ENCODE measurements around the gene MRAS. TPM values are rescaled to one million over a fixed set of nuclear protein-coding genes. Genes with fewer than 3 reads are reported as not detected.
A peak's percentile ranks its signal among the peaks of the same experiment; 100 is the strongest.

MRAS gene
- total RNA-seq, 1 donor from 2014 or later, result 5.9 TPM

- H3K9me3 Mint-ChIP-seq (ENCODE audit: unreplicated experiment), result no peaks in the 10 kb centered on the region
- no peak for DNase-seq (ENCODE audit: low spot score)
- H3K4me1 Mint-ChIP-seq (ENCODE audit: unreplicated experiment), result peaks cover 3% of the 10 kb centered on the region
- no peaks in the 10 kb centered on the region for H3K27me3 Mint-ChIP-seq (ENCODE audit: unreplicated experiment)
- H3K27ac Mint-ChIP-seq (ENCODE audit: unreplicated experiment), result no peak overlapping the region
- peak; percentile 27 for TF ChIP-seq CTCF (IDR thresholded peaks at IDR 0.05; ENCODE audit: unreplicated experiment)
- no peak overlapping the region for H3K4me3 Mint-ChIP-seq (ENCODE audit: unreplicated experiment)
- no peaks in the 10 kb centered on the region for H3K36me3 Mint-ChIP-seq (ENCODE audit: low read depth, unreplicated experiment)
These were observed 17.1 kb upstream of the MRAS start for GRCh38 chr3:138331143-138331894.

GRCh38 chr3:138332472-138333073, 15.8 kb upstream of the MRAS start:
- Mint-ChIP-seq H3K4me3 (ENCODE audit: unreplicated experiment) (no peak overlapping the region), H3K36me3 (ENCODE audit: low read depth, unreplicated experiment) (no peaks in the 10 kb centered on the region), H3K27me3 (ENCODE audit: unreplicated experiment) (no peaks in the 10 kb centered on the region), H3K4me1 (ENCODE audit: unreplicated experiment) (peaks cover 3% of the 10 kb centered on the region), H3K9me3 (ENCODE audit: unreplicated experiment) (no peaks in the 10 kb centered on the region), H3K27ac (ENCODE audit: unreplicated experiment) (no peak overlapping the region)
- peak; percentile 65 for TF ChIP-seq CTCF (IDR thresholded peaks at IDR 0.05; ENCODE audit: unreplicated experiment)
- no peak for DNase-seq (ENCODE audit: low spot score)

GRCh38 chr3:138334608-138335007, 13.8 kb upstream of the MRAS start:
- Mint-ChIP-seq H3K27ac (ENCODE audit: unreplicated experiment) (no peak overlapping the region), H3K4me1 (ENCODE audit: unreplicated experiment) (peaks cover 3% of the 10 kb centered on the region), H3K27me3 (ENCODE audit: unreplicated experiment) (no peaks in the 10 kb centered on the region), H3K36me3 (ENCODE audit: low read depth, unreplicated experiment) (no peaks in the 10 kb centered on the region), H3K4me3 (ENCODE audit: unreplicated experiment) (no peak overlapping the region), H3K9me3 (ENCODE audit: unreplicated experiment) (no peaks in the 10 kb centered on the region)
- DNase-seq (ENCODE audit: low spot score), result no peak
- TF ChIP-seq CTCF (IDR thresholded peaks at IDR 0.05; ENCODE audit: unreplicated experiment), result no peak

- no peak for DNase-seq (ENCODE audit: low spot score)
- Mint-ChIP-seq H3K9me3 (ENCODE audit: unreplicated experiment) (no peaks in the 10 kb centered on the region), H3K36me3 (ENCODE audit: low read depth, unreplicated experiment) (no peaks in the 10 kb centered on the region), H3K4me1 (ENCODE audit: unreplicated experiment) (no peaks in the 10 kb centered on the region), H3K4me3 (ENCODE audit: unreplicated experiment) (no peak overlapping the region), H3K27ac (ENCODE audit: unreplicated experiment) (no peak overlapping the region), H3K27me3 (ENCODE audit: unreplicated experiment) (no peaks in the 10 kb centered on the region)
- no peak for TF ChIP-seq CTCF (IDR thresholded peaks at IDR 0.05; ENCODE audit: unreplicated experiment)
These were observed 11.9 kb upstream of the MRAS start for GRCh38 chr3:138336454-138336999.

GRCh38 chr3:138338244-138338643, 10.1 kb upstream of the MRAS start:
- no peak overlapping the region for H3K27ac Mint-ChIP-seq (ENCODE audit: unreplicated experiment)
- H3K36me3 Mint-ChIP-seq (ENCODE audit: low read depth, unreplicated experiment), result no peaks in the 10 kb centered on the region
- DNase-seq (ENCODE audit: low spot score), result no peak
- no peak overlapping the region for H3K4me3 Mint-ChIP-seq (ENCODE audit: unreplicated experiment)
- H3K27me3 Mint-ChIP-seq (ENCODE audit: unreplicated experiment), result no peaks in the 10 kb centered on the region
- H3K9me3 Mint-ChIP-seq (ENCODE audit: unreplicated experiment), result no peaks in the 10 kb centered on the region
- no peaks in the 10 kb centered on the region for H3K4me1 Mint-ChIP-seq (ENCODE audit: unreplicated experiment)
- TF ChIP-seq CTCF (IDR thresholded peaks at IDR 0.05; ENCODE audit: unreplicated experiment), result no peak

Data from endothelial cell (in vitro differentiated cells).